Measurements from ENCODE around the gene MIER2.
A peak's percentile ranks its signal among the peaks of the same experiment; 100 is the strongest.
"Not testable (repeated sequence)": the region's sequence is repeated elsewhere in the genome, so short reads cannot be mapped to it uniquely, and the experiment has no call there.

Gene MIER2

DNA sequence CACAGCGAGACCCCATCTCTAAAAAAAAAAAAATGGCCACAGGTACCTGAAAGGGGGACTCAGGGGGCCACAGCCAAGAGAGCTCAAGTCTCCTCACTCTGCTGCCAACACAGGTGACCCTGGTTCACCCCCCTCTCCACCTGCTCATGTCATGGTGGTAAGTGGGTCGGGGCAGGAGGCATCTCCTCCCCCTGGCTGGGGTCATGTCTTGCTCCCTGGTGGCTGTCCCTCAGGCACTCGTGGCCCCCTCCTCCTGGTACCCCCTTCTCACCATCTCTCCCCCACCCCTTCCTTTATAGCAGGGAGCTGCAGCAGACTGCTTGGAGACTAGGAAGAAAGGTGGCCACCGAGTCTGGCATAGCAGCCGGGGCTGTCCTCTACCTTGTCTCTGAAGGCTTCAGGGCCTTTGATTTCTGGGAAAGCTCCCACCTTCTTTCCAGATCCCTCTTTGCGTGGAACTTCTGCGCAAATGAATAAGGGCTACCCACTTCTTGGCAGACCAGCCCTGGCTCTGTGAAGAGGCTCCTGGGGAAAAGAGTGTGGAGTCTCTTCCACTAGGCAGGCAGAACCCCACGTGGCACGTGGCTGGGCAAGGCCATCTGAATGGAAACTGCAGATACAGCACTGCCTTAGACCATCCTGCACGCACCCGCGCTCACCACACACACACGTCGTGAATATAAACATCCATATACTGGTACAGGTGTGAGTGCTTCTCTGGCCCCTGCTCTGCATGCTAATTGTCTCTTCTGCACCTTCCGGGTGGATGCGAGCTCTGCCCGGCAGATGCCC is 20.1 kb upstream of the MIER2 start:
- DNase-seq (ENCODE audit: extremely low read depth in 1 of 2, low read depth in 1 of 2), result no peak

DNA sequence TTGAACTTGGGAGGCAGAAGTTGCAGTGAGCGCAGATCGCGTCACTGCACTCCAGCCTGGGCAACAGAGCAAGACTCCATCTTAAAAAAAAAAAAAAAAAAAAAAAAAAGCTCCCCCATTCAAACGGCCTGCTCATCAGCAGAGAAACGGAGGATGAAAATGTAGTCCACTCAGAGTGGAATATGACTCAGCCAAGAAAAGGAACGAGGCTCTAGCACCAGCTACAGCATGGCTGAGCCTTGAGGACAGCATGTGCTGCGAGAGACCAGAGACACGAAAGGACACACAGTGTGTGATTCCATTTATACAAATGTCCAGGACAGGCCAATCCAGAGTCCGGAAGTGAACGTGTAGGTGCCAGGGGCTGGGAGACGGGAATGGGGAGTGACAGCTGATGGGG is 18.1 kb upstream of the MIER2 start:
- DNase-seq (ENCODE audit: extremely low read depth in 1 of 2, low read depth in 1 of 2), result no peak

DNA sequence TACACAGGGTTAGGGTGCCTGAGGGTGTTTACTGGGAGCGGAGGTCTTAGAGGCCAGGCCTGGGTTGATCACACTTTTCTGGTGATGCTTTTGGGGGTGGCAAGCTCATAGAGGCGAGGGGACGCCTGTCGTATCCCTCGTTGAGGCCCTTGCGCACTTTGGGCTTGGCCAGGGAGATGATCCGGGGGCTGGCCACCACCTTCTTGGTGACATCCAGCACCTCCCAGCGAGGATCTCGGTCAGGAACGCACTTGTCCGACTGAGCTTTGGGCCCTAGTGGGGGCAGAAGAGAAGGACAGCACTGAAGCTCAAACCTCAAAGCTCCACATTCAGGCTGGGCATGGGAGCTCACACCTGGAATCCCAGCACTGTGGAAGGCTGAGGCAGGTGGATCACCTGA is 17.6 kb upstream of the MIER2 start:
- no peak for DNase-seq (ENCODE audit: extremely low read depth in 1 of 2, low read depth in 1 of 2)

DNA sequence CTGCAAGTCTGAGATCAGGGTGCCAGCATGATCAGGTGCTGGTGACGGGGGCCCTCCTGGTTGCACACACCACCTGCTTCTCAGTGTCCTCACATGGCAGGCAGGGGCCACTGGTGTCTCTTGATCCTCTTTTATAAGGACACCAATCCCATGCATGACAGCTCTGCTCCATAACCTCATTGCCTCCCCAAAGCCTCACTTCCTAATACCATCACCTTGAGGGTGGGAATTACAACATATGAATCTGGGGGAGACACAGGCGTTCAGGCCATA is 15.0 kb upstream of the MIER2 start:
- no peak for DNase-seq (ENCODE audit: extremely low read depth in 1 of 2, low read depth in 1 of 2)

DNA sequence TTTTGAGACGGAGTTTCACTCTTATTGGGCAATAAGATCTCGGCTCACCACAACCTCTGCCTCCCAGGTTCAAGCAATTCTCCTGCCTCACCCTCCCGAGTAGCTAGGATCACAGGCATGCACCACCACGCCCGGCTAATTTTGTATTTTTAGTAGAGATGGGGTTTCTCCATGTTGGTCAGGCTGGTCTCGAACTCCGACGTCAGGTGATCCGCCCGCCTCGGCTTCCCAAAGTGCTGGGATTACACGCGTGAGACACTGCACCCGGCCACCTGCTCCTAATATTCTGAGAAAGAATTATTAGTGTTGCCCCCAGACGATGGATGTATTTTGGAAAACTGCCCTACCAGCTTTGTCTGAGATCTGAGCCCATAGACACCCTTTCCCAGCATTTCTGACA is 10.9 kb upstream of the MIER2 start:
- DNase-seq (ENCODE audit: extremely low read depth in 1 of 2, low read depth in 1 of 2), result not testable (repeated sequence)

DNA sequence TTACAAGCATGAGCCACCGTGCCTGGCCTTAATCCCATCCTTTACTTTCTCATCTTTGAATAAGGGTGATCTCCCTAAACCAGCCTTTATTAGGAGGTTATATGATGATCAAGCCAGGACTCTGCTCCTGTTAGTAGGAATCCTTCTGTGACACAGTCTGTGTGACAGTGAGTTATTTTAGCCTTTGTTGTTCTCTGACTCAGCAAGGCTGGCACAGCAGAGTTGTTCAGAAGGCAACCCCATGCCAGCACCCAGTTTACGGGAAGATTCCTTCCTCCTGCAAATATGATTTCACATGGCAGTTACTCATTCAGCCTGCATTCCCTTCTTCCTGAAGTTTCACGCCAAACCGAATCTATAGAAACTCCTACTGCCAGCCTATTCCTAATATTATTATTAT is 10.5 kb upstream of the MIER2 start:
- DNase-seq (ENCODE audit: extremely low read depth in 1 of 2, low read depth in 1 of 2), result no peak

DNA sequence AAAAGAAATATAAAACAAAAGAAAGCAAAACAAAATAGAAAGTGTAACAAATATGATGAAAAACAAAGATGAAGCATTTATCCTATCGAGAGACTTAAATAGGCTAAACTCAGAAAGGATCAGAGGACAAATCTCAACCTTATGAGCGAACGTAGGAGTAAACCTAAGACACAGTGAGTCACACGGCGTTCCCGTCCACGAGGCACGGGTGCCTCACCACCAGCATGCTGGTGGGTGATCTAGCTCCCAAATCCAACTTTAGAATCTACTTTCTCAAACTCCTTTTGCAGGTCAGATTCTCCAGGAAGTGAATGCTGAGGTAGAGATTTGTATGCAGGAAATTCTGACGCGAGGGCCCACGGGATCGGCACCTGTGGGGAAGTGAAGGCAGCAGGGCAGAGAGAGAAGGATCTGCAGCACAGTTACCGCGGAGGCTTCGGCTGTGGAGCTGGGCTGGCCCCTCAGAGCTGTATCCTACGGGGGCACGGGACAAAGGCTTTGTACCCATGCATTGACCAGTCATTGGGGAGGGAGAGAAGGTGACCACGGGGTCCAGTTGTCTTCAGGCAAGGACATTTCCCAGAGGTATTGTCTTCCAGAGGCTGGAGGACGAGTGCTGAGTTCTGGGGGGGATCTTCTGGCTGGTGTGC is 7.5 kb upstream of the MIER2 start:
- DNase-seq (ENCODE audit: extremely low read depth in 1 of 2, low read depth in 1 of 2), result no peak

DNA sequence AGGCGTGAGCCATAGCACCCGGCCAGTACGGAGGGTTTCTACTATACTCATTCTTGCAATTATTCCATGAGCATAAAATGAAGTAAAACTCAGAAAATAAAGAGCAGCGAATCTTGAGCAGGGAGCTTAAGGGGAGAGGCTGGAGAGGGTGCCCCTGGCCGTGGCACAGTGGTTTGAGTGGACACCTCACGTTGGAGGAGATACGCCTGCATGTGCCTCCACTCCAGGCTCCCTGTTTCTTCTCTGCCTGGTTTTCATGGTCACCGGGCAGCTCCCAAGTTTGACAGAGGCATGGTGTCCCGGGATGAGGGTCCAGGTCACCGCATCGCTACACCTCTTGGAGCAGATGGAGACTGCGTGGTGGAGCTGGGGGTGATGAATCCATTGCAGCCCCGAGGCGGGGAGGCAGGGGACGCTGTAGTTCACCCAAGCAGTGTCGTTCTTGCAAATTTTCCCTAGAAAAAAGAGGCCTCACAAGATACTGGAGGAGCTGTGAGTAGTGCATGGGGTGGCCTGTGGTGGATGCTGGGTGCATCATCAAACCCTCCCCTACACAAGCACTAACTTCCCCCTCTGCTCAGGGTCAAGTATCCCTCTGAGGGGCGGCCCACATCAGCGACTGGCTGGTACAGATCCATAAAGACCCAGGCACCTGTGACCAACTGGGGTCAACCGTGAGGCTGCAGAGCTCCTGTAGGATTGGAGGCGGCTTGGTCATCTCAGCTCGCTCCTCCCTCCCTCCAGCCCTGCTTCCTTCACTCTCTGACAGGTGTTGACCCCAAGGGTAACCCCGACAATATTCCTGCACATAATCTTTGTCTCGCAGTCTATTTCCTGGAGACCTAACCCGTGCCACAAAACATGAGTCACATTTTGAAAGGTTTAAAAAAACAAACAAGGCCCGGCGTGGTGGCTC is 3.6 kb upstream of the MIER2 start:
- DNase-seq (ENCODE audit: extremely low read depth in 1 of 2, low read depth in 1 of 2), result no peak

DNA sequence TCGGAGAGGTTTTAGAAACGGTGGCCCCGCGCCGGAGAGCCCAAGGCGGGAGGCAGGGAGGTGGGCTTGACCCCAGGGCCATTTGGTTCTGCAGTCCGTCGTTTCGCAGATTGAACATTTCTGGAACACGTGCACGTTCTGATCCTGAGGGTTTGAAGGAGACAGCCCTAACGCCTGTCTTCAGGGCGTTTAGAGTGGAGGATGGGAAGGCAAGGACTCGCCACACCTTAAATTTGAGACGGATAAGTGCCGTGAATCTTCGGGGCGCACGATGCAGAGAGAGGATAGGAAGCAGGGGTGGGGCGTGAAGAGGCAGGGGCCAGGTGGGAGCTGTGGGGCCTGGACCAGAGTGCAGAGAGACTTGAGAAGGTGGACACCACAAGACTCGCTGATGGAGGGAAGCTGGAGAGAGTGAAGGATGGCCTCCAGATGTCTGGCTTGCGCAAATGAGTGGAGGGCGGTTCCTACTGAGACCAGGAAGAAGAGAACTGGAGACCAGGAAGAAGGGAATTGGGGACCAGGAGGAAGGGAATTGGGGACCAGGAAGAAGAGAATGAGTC is 804 bp upstream of the MIER2 start:
- no peak for DNase-seq (ENCODE audit: extremely low read depth in 1 of 2, low read depth in 1 of 2)

DNA sequence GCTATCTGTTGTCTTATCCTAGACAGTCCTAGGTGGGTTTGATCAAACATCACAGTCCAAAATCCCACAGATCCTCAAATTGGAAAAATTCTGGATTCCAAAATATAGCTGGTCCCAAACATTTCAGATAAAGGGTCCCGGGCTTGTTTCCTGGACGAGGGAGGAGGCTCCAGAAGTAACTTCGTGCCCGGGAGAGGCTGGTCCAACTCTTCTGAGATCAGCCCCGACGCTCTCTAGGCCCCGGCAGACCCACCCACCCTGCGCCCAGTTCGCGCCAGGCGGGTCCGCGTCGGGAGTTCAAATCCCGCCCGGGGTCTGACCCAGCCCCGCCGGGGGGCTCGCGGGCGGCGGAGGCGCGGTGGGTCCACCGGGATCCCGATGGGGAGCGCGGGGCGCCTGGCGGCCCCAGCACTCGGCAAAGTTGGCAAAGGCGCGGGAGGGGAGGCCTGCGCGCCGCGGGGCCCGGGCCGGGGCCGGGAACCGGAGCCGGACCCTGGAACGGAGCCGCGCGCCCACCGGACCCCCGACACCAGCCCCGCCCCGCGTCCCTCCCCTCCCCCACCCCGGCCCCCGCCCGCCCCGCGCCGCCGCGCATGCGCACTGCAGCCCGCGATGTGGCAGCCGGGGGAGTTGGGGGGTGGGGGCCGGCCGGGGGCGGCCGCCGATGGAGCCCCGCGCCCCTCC is 513 bp downstream of the MIER2 start:
- DNase-seq (ENCODE audit: extremely low read depth in 1 of 2, low read depth in 1 of 2), result peak in 1 of 2 donors; percentile 29

DNA sequence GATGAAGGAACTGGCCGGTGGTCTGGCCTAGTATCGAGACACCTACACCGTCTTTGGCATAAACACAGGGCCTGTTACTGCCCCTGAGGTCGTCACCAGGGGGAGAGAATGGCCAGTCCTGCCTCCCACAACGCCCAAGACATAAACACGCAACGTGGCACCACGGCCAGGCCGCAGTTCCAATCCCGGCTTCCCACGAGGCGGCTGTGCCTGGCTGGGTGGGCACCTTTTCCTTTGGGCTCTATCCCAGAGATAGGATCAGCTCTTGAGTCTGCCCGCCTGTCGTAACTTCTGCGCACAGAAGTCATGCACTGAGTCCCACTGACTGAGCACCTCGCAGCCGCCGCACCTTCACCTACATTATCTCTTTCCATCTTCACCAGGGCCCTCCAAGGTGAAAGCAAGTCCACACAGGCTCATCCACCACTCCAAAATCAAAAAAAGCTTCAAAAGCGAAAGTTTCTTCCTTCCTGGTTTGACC is 1.1 kb downstream of the MIER2 start:
- no peak for DNase-seq (ENCODE audit: extremely low read depth in 1 of 2, low read depth in 1 of 2)

DNA sequence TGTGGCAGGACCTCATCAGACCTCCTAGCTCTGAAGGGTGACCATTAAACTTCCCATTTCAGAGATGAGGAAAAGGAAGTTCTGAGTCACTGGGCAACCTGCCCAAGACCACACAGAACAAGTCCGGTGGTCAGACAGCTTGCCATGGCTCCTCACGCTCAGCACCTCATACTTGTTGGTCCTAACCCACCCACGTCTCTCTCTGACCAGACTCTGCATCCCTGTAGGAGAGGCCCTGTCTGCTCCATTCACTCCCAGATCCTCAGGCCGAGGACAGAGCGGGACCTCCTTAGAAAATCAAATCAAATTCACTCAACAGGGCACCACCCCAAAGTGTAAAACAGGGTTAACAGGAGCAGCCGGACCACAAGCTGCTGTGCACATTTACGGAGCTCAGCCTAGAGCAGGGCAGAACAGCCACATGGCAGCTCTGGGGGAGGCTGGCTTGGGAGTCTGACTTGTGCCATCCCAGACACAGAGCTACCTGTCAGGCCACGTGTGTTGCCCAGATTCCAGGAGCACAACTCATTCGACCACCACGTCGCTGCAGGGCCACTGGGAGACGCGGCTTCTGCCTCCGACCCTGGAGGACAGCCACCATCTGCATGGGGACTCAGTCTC is 1.7 kb downstream of the MIER2 start:
- DNase-seq (ENCODE audit: extremely low read depth in 1 of 2, low read depth in 1 of 2), result no peak

DNA sequence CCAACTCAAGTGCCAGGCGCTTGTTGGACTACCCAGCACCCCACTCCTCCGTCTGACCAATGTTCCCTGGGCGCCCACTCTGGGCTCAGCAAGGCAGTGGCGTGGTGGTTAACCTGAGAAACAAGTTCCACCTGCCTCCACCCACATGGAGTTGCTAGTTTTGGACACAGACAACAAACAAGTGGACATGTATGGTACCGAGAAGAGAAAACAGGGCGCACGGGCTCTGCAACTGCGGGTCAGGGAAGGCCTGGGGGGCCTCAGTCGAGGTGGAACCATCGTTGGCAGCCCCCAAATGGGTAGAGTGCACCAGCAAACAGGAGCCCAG is 2.5 kb downstream of the MIER2 start:
- no peak for DNase-seq (ENCODE audit: extremely low read depth in 1 of 2, low read depth in 1 of 2)

DNA sequence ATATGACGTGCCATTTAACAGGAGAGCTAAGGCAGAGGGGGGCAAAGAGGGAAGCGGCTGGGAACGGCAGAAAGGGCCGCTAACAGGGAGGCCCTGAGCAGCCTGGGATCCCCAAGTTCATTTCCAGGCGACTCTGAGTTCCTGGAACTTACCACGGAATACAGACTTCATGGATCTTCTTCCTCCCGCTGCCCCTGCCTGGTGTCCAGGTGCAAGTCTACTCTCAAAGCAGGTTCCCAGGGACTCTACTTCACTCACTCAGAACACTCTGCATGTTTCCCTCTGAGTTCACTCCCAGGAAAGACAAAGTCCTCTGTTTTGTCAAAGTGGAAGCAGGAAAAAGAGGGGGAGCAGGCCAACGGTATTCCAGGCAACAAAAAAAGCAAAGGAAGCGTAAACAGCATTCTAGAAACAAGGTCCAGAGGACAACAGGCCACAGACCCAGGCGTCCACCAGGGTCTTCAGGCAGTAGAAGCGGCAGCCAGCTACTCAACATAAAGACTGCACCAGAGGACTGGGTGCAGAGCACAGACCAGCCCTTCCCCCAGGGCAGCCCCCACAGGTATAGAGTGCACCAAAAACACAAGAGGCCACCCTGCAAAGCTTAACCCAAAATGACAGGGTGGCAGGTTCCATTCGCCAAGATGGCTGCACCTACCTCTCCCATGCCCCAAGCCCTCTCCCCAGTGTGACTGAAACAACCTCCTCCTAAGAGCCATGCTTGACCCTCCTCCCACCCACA is 3.0 kb downstream of the MIER2 start:
- DNase-seq (ENCODE audit: extremely low read depth in 1 of 2, low read depth in 1 of 2), result no peak

DNA sequence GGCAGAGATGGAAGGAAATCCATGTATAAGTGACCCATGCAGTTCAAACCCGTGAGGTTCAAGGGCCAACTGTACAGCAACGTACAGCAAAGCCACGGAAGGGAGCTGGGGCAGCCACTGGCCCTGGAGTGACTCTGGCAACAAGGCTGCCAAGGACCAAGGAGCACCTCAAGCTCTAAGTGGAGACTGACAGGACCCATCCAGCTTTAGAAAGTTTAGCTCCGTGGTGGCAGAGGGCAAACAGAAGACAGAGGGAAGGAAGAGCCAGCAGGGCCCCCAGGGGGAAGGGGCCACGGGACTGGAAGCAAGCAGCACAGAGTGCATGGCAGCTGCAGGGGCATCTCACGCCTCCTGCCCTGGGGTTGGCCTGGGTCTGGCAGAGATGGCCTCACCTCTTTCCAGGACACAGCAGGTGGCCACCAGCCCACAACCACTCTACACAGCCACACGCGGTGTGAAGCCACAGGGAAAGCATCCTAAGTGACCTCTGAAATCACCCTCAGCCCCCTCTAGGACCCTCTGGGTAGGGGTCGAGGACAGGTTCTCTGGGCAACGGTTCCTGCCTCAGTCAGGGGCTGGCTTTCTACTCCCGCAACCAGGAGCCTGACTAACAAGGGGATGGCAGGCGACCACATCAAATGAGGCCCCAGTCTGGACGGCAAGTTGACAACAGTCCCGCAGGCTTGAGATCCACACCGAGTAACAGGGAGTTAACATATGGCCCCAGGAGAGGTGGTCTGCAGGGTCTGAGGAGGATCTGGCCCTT is 3.8 kb downstream of the MIER2 start:
- DNase-seq (ENCODE audit: extremely low read depth in 1 of 2, low read depth in 1 of 2), result no peak

DNA sequence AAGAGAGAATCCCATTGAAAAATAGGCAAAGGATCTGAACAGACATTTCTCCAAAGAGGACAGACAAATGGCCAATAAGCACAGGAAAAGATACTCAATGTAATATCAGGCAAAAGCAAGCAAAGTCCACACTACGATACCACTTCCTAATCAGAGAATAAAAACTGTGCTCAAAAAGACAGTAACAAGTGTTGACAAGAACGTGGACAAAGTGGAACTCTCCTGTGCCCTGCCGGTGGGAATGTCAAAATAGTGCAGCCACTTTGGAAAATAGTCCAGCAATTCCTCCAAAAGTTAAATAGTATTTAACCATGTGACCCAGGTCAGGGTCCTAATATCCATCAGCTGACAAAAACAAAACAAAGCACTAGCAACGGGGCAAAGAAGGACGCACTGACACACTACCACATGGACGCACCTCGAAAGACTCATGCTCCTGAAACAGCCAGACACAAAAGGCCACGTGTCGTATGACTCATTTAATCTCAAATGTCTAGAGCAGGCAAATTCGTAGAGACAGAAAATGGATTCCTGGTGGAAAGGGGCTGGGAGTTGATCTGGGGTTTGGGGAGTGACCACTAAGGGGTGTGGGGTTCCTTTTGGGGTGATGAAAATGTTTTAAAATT is 5.2 kb downstream of the MIER2 start:
- no peak for DNase-seq (ENCODE audit: extremely low read depth in 1 of 2, low read depth in 1 of 2)

DNA sequence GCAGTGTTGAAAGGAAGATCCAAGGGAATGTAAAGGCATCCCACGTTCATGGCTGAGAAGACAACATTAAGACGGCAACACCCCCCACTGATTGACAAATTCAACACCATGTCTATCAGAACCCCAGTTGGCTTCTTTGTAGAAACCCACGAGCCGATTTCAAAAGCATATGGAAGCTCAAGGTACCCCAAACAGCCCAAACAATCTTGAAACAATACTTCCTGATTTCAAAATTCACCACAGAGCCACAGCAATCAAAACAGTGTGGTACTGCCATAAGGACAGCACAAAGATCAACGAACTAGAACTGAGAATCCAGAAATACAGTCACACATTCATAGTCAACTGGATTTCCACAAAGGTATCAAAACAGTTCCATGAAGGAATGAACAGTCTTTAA is 6.2 kb downstream of the MIER2 start:
- no peak for DNase-seq (ENCODE audit: extremely low read depth in 1 of 2, low read depth in 1 of 2)

DNA sequence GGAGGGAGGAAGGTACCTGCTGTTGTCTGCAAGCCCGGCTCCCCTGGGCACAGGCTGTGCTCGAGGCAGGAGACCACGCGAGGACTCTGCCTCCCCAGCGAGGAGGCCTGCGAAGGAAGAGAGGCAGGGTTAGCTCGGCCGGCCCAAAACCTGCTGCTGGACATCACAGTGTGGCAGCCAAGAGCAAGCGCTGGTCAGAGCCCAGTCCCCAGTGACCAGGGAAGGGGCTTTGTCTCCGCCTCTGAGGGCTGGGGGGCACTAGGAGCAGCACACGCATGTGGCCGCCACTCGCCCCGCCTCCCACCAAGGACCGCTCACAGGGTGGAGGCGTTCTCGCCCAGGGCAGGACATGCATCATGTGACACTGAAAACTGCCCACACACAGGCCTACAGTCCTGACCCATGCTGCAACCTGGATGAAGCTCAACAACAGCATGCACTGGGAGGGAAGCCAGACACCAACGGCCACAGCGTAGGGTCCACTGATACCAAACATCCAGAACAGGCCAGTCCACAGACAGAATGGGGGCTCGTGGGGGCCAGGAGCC is 8.5 kb downstream of the MIER2 start:
- DNase-seq (ENCODE audit: extremely low read depth in 1 of 2, low read depth in 1 of 2), result no peak

All from activated CD8-positive, alpha-beta memory T cell treated with anti-CD3 and anti-CD28 coated beads for 1 hour (primary cell).